Measurements from ENCODE around the gene IFNA8. TPM values are rescaled to one million over a fixed set of nuclear protein-coding genes. Genes with fewer than 3 reads are reported as not detected.
A peak's percentile ranks its signal among the peaks of the same experiment; 100 is the strongest.
"Not testable (repeated sequence)": the region's sequence is repeated elsewhere in the genome, so short reads cannot be mapped to it uniquely, and the experiment has no call there.

IFNA8 gene
- total and polyA plus RNA-seq, 4 experiments from 2014 or later, result not detected

DNA sequence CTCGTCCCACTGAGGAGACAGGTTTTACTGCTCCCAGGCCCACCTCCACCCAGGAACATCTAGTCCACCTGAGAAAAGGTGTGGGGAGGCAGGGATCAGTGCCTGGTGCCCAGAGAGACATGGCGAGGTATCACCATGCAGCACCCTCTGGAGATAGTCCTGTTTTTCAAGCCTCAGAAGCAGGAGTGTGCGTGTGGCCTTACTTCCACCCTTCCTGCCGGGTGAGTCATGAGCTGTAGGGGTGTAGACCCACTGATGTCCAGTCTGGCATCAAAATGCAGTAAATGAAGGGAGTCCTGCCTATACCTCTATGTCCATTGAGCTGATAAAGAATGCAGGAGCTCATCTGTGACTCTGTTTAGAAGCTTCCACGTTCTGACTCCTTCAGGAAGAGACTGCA is 40.4 kb downstream of the IFNA8 start:
- intact Hi-C loops (cut with micrococcal nuclease); H3K36me3 Mint-ChIP-seq; POLR2A ChIA-PET (ENCODE audit: partially characterized antibody); H3K4me1 Mint-ChIP-seq; H3K36me3 ChIP-seq (ENCODE audit: insufficient read depth, low read length); H3K27ac ChIP-seq (ENCODE audit: low read depth, low read length); H3K27ac Mint-ChIP-seq; H3K9me3 ChIP-seq (ENCODE audit: control insufficient read depth in 1 of 2, low read length in 2 of 2); H3K4me3 ChIP-seq (ENCODE audit: low read length in 2 of 2); H3K4me1 ChIP-seq (ENCODE audit: insufficient read depth, low read length); H3K27me3 ChIP-seq (ENCODE audit: insufficient read depth, low read length); H3K4me3 Mint-ChIP-seq; H3K27me3 Mint-ChIP-seq; CTCF ChIA-PET (ENCODE audit: partially characterized antibody); DNase-seq; H3K9me3 Mint-ChIP-seq: not testable (repeated sequence)

DNA sequence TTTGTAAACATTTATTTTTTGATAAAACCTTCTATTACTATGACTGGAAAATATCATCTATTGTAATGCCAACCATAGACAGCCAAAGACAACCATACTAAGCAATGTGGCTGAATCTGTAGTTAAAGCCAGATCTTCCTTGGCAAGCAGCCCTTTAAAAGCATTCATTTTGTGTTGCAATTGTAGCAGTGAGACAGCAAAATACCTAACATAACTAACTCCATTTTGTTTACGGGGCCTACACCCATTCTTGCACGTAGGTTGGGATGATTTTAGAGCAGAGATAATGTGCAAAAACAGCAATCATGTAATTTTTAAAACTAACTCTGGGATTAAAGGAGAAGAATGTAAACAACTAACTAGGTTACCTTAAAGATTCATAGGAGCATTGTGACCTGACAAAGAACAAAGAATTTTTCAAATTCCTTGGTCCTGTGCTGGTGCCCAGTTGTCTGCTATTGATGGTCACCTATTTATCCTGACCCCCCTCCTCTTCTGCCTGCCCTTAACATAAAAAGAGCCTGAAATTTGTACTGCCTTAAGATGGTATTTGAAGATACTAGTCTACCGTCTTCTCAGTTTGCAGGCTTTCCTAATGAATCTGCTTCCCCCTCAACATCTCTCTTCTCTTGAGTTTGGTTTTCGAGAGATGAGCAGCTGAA is 41.9 kb downstream of the IFNA8 start:
- Histone ChIP-seq H3K36me3 (ENCODE audit: insufficient read depth, low read length) (no peaks in the 10 kb centered on the region), H3K9me3 (ENCODE audit: control insufficient read depth in 1 of 2, low read length in 2 of 2) (no peaks in the 10 kb centered on the region), H3K27ac (ENCODE audit: low read depth, low read length) (no peak overlapping the region), H3K4me1 (ENCODE audit: insufficient read depth, low read length) (no peaks in the 10 kb centered on the region), H3K27me3 (ENCODE audit: insufficient read depth, low read length) (no peaks in the 10 kb centered on the region), H3K4me3 (ENCODE audit: low read length in 2 of 2) (no peak overlapping the region)
- ChIA-PET CTCF (ENCODE audit: partially characterized antibody) (no interaction called here), POLR2A (ENCODE audit: partially characterized antibody) (no interaction called here)
- H3K4me1 Mint-ChIP-seq, result no peaks in the 10 kb centered on the region
- H3K4me3 Mint-ChIP-seq, result no peak overlapping the region
- no peaks in the 10 kb centered on the region for H3K36me3 Mint-ChIP-seq
- intact Hi-C loops (cut with micrococcal nuclease), result no loop called here
- DNase-seq, result no peak
- H3K27ac Mint-ChIP-seq, result no peak overlapping the region
- no peaks in the 10 kb centered on the region for H3K9me3 Mint-ChIP-seq
- peaks cover 0 to 7% of the 10 kb centered on the region in 2 donors for H3K27me3 Mint-ChIP-seq

DNA sequence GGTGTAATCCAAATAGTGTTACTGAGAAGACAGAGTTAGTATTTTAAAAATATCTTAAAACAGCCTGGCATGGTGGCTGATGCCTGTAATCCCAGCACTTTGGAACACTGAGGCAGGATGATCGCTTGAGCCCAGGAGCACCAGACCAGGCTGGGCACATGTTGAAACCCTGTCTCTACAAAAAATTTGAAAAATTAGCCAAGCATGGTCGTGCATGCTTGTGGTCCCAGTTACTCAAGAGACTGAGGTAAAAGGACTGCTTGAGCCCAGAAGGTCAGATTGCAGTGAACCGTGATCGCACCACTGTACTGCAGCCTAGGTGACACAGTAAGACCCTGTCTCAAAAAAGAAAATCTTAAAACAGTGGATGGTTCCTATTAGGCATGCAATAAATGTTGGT is 43.8 kb downstream of the IFNA8 start:
- Histone ChIP-seq H3K27ac (ENCODE audit: low read depth, low read length) (no peak overlapping the region), H3K9me3 (ENCODE audit: control insufficient read depth in 1 of 2, low read length in 2 of 2) (no peaks in the 10 kb centered on the region), H3K36me3 (ENCODE audit: insufficient read depth, low read length) (no peaks in the 10 kb centered on the region), H3K27me3 (ENCODE audit: insufficient read depth, low read length) (no peaks in the 10 kb centered on the region), H3K4me3 (ENCODE audit: low read length in 2 of 2) (no peak overlapping the region), H3K4me1 (ENCODE audit: insufficient read depth, low read length) (no peaks in the 10 kb centered on the region)
- intact Hi-C loops (cut with micrococcal nuclease), result no loop called here
- no peak overlapping the region for H3K4me3 Mint-ChIP-seq
- POLR2A ChIA-PET (ENCODE audit: partially characterized antibody), result no interaction called here
- H3K9me3 Mint-ChIP-seq, result no peaks in the 10 kb centered on the region
- no peak overlapping the region for H3K27ac Mint-ChIP-seq
- H3K27me3 Mint-ChIP-seq, result peaks cover 4 to 7% of the 10 kb centered on the region in 2 donors
- H3K4me1 Mint-ChIP-seq, result no peaks in the 10 kb centered on the region
- no peaks in the 10 kb centered on the region for H3K36me3 Mint-ChIP-seq
- no peak for DNase-seq
- CTCF ChIA-PET (ENCODE audit: partially characterized antibody), result interaction anchor here (1.7 to 1.8 kb wide), 3 partner anchors 13 to 127 kb away, joined by 6 to 8 read pairs (median 7); no protein-coding TSS in a partner anchor

DNA sequence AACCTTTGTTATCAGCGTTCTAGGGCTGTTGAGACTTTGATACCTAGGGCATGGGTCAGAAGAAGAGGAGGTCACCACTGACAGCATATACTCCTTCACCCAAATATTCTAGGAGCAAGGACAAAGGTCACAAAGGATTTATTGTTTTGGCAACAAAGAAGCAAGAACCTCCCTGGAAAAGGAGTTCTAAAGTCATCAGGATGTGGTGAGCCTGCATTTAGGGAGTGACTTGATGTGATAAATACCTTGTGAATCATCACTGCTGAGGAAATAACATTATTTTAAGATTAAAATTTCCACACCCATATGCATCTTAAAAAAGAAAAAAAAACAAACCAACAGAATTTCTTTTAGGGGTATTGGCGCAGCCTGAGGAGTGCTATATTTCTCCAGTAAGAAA is 45.2 kb downstream of the IFNA8 start:
- Mint-ChIP-seq H3K9me3 (peaks cover 0 to 1% (median 0%) of the 10 kb centered on the region in 8 donors), H3K27ac (no peak overlapping the region), H3K4me3 (no peak overlapping the region), H3K4me1 (no peaks in the 10 kb centered on the region), H3K36me3 (no peaks in the 10 kb centered on the region), H3K27me3 (peaks cover 7 to 11% of the 10 kb centered on the region in 2 donors)
- DNase-seq, result no peak
- intact Hi-C loops (cut with micrococcal nuclease), result no loop called here
- Histone ChIP-seq H3K9me3 (ENCODE audit: control insufficient read depth in 1 of 2, low read length in 2 of 2) (no peaks in the 10 kb centered on the region), H3K36me3 (ENCODE audit: insufficient read depth, low read length) (no peaks in the 10 kb centered on the region), H3K4me3 (ENCODE audit: low read length in 2 of 2) (no peak overlapping the region), H3K4me1 (ENCODE audit: insufficient read depth, low read length) (no peaks in the 10 kb centered on the region), H3K27me3 (ENCODE audit: insufficient read depth, low read length) (no peaks in the 10 kb centered on the region), H3K27ac (ENCODE audit: low read depth, low read length) (no peak overlapping the region)
- POLR2A ChIA-PET (ENCODE audit: partially characterized antibody), result no interaction called here
- CTCF ChIA-PET (ENCODE audit: partially characterized antibody), result interaction anchor here (0.9 to 1.8 kb wide), 8 partner anchors 10 to 218 kb away, joined by 3 to 8 read pairs (median 5); no protein-coding TSS in a partner anchor

DNA sequence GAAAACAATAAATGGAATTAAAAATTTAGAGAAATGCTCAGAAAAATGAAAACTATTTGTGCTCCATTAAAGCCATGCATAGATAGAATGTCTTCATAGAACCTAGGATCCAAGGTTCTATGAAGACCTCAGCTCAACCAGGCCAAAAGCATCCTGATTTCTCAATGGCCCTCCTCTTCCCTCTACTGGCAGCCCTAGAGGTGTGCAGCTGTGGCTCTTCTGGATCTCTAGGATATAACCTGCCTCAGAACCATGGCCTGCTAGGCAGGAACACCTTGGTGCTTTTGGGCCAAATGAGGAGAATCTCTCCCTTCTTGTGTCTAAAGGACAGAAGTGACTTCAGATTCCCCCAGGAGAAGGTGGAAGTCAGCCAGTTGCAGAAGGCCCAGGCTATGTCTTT is 46.4 kb downstream of the IFNA8 start:
- Mint-ChIP-seq H3K4me1 (no peaks in the 10 kb centered on the region), H3K36me3 (no peaks in the 10 kb centered on the region), H3K9me3 (peaks cover 0 to 1% (median 0%) of the 10 kb centered on the region in 8 donors), H3K4me3 (no peak overlapping the region), H3K27me3 (peaks cover 10 to 16% of the 10 kb centered on the region in 2 donors), H3K27ac (no peak overlapping the region)
- no peaks in the 10 kb centered on the region for H3K36me3 ChIP-seq (ENCODE audit: insufficient read depth, low read length)
- H3K4me1 ChIP-seq (ENCODE audit: insufficient read depth, low read length), result no peaks in the 10 kb centered on the region
- peak; percentile 39 to 45 (median 44) for DNase-seq
- H3K4me3 ChIP-seq (ENCODE audit: low read length in 2 of 2), result no peak overlapping the region
- no peaks in the 10 kb centered on the region for H3K9me3 ChIP-seq (ENCODE audit: control insufficient read depth in 1 of 2, low read length in 2 of 2)
- H3K27me3 ChIP-seq (ENCODE audit: insufficient read depth, low read length), result no peaks in the 10 kb centered on the region
- H3K27ac ChIP-seq (ENCODE audit: low read depth, low read length), result no peak overlapping the region
- ChIA-PET CTCF (ENCODE audit: partially characterized antibody) (interaction anchor here (0.7 to 2.5 kb wide), 14 partner anchors 11 to 301 kb away, joined by 3 to 18 read pairs (median 5); partner anchors contain the start of gene KLHL9), POLR2A (ENCODE audit: partially characterized antibody) (no interaction called here)
- intact Hi-C loops (cut with micrococcal nuclease), result loop anchor here (1.0 kb wide), 3 partner anchors 21 to 137 kb away; no protein-coding TSS in a partner anchor

Other genes with a start within 250 kb of the IFNA8 start
- gene IFNA21, start 242.5 kb upstream of the IFNA8 start, total RNA-seq, result not detected
- not detected for gene IFNA21, start 242.5 kb upstream of the IFNA8 start, polyA plus RNA-seq
- gene IFNA4, start 221.5 kb upstream of the IFNA8 start, total RNA-seq, result not detected
- not detected for gene IFNA4, start 221.5 kb upstream of the IFNA8 start, polyA plus RNA-seq
- gene IFNA7, start 206.9 kb upstream of the IFNA8 start, total RNA-seq, result not detected
- gene IFNA7, start 206.9 kb upstream of the IFNA8 start, polyA plus RNA-seq, result not detected
- not detected for gene IFNA10, start 202.0 kb upstream of the IFNA8 start, total RNA-seq
- gene IFNA10, start 202.0 kb upstream of the IFNA8 start, polyA plus RNA-seq, result not detected
- not detected for gene IFNA16, start 191.8 kb upstream of the IFNA8 start, total RNA-seq
- not detected for gene IFNA16, start 191.8 kb upstream of the IFNA8 start, polyA plus RNA-seq
- gene IFNA17, start 180.9 kb upstream of the IFNA8 start, total RNA-seq, result not detected
- gene IFNA17, start 180.9 kb upstream of the IFNA8 start, polyA plus RNA-seq, result not detected
- gene IFNA14, start 169.1 kb upstream of the IFNA8 start, total RNA-seq, result not detected
- not detected for gene IFNA14, start 169.1 kb upstream of the IFNA8 start, polyA plus RNA-seq
- gene IFNA5, start 103.8 kb upstream of the IFNA8 start, total RNA-seq, result not detected
- not detected for gene IFNA5, start 103.8 kb upstream of the IFNA8 start, polyA plus RNA-seq
- gene KLHL9, start 73.7 kb upstream of the IFNA8 start, total RNA-seq, result 10 to 100 TPM; 38.7 to 40.1 TPM
- gene KLHL9, start 73.7 kb upstream of the IFNA8 start, polyA plus RNA-seq, result 10 to 100 TPM; 14.3 to 18.1 TPM
- gene IFNA6, start 58.2 kb upstream of the IFNA8 start, total RNA-seq, result not detected
- gene IFNA6, start 58.2 kb upstream of the IFNA8 start, polyA plus RNA-seq, result not detected
- not detected for gene IFNA13, start 41.1 kb upstream of the IFNA8 start, total RNA-seq
- gene IFNA13, start 41.1 kb upstream of the IFNA8 start, polyA plus RNA-seq, result not detected
- gene IFNA2, start 23.7 kb upstream of the IFNA8 start, total RNA-seq, result not detected
- gene IFNA2, start 23.7 kb upstream of the IFNA8 start, polyA plus RNA-seq, result not detected
- gene IFNA1, start 31.3 kb downstream of the IFNA8 start, total RNA-seq, result not detected
- not detected for gene IFNA1, start 31.3 kb downstream of the IFNA8 start, polyA plus RNA-seq
- not detected for gene IFNE, start 73.2 kb downstream of the IFNA8 start, total RNA-seq
- gene IFNE, start 73.2 kb downstream of the IFNA8 start, polyA plus RNA-seq, result not detected

Data from CD4-positive, alpha-beta memory T cell (primary cell).